Measurements from ENCODE around the gene PNPO. TPM values are rescaled to one million over a fixed set of nuclear protein-coding genes. Genes with fewer than 3 reads are reported as not detected.
"Not testable (repeated sequence)": the region's sequence is repeated elsewhere in the genome, so short reads cannot be mapped to it uniquely, and the experiment has no call there.

Gene PNPO
- total RNA-seq, 2 donors from 2014 or later, result 16.9 to 28.9 TPM

- TF ChIP-seq CTCF (IDR thresholded peaks at IDR 0.05), result no peak
- ATAC-seq (ENCODE audit: insufficient number of reproducible peaks, low FRiP score, low read depth) (no peak), DNase-seq (ENCODE audit: low spot score) (no peak)
- Histone ChIP-seq H3K4me1 (ENCODE audit: control insufficient read depth in 1 of 2, low read depth in 2 of 2) (peaks cover 4 to 9% of the 10 kb centered on the region in 2 donors), H3K9me3 (no peaks in the 10 kb centered on the region), H3K27me3 (replicated peaks; ENCODE audit: insufficient read depth) (no peaks in the 10 kb centered on the region), H3K27ac (no peak overlapping the region), H3K4me3 (no peak overlapping the region), H3K36me3 (peaks cover 24% of the 10 kb centered on the region)
Observed at GRCh38 chr17:47983492-47984223, 42.3 kb downstream of the PNPO start.

- no peak overlapping the region for H3K27ac ChIP-seq
- H3K4me3 ChIP-seq, result no peak overlapping the region
- peaks cover 4 to 9% of the 10 kb centered on the region in 2 donors for H3K4me1 ChIP-seq (ENCODE audit: control insufficient read depth in 1 of 2, low read depth in 2 of 2)
- peaks cover 3% of the 10 kb centered on the region for H3K36me3 ChIP-seq
- DNase-seq (ENCODE audit: low spot score) (no peak), ATAC-seq (ENCODE audit: insufficient number of reproducible peaks, low FRiP score, low read depth) (no peak)
- no peaks in the 10 kb centered on the region for H3K9me3 ChIP-seq
- H3K27me3 ChIP-seq (replicated peaks; ENCODE audit: insufficient read depth), result no peaks in the 10 kb centered on the region
- no peak for TF ChIP-seq CTCF (IDR thresholded peaks at IDR 0.05)
Observed at GRCh38 chr17:47986520-47986919, 45.1 kb downstream of the PNPO start.

- no peak for DNase-seq (ENCODE audit: low spot score)
- TF ChIP-seq CTCF (IDR thresholded peaks at IDR 0.05), result no peak
- Histone ChIP-seq H3K36me3 (peaks cover 3% of the 10 kb centered on the region), H3K4me1 (ENCODE audit: control insufficient read depth in 1 of 2, low read depth in 2 of 2) (peaks cover 4 to 9% of the 10 kb centered on the region in 2 donors), H3K4me3 (no peak overlapping the region), H3K27ac (no peak overlapping the region), H3K9me3 (no peaks in the 10 kb centered on the region), H3K27me3 (replicated peaks; ENCODE audit: insufficient read depth) (no peaks in the 10 kb centered on the region)
- no peak for ATAC-seq (ENCODE audit: insufficient number of reproducible peaks, low FRiP score, low read depth)
Observed at GRCh38 chr17:47987240-47987835, 46.0 kb downstream of the PNPO start.

GRCh38 chr17:47988445-47988844 lies 47.1 kb downstream of the PNPO start:
- H3K9me3 ChIP-seq; ATAC-seq (ENCODE audit: insufficient number of reproducible peaks, low FRiP score, low read depth); H3K4me3 ChIP-seq; DNase-seq (ENCODE audit: low spot score); H3K27ac ChIP-seq; H3K36me3 ChIP-seq; H3K4me1 ChIP-seq (ENCODE audit: control insufficient read depth in 1 of 2, low read depth in 2 of 2); H3K27me3 ChIP-seq (replicated peaks; ENCODE audit: insufficient read depth): not testable (repeated sequence)

GRCh38 chr17:47989159-47989558 lies 47.8 kb downstream of the PNPO start:
- Histone ChIP-seq H3K36me3 (no peaks in the 10 kb centered on the region), H3K4me1 (ENCODE audit: control insufficient read depth in 1 of 2, low read depth in 2 of 2) (peaks cover 4 to 9% of the 10 kb centered on the region in 2 donors), H3K9me3 (no peaks in the 10 kb centered on the region), H3K27me3 (replicated peaks; ENCODE audit: insufficient read depth) (no peaks in the 10 kb centered on the region), H3K27ac (no peak overlapping the region), H3K4me3 (no peak overlapping the region)
- ATAC-seq (ENCODE audit: insufficient number of reproducible peaks, low FRiP score, low read depth) (no peak), DNase-seq (ENCODE audit: low spot score) (no peak)
- no peak for TF ChIP-seq CTCF (IDR thresholded peaks at IDR 0.05)

All from thoracic aorta (tissue), 2 donors.